ENCODE data around the gene EIF1.

EIF1 gene

DNA sequence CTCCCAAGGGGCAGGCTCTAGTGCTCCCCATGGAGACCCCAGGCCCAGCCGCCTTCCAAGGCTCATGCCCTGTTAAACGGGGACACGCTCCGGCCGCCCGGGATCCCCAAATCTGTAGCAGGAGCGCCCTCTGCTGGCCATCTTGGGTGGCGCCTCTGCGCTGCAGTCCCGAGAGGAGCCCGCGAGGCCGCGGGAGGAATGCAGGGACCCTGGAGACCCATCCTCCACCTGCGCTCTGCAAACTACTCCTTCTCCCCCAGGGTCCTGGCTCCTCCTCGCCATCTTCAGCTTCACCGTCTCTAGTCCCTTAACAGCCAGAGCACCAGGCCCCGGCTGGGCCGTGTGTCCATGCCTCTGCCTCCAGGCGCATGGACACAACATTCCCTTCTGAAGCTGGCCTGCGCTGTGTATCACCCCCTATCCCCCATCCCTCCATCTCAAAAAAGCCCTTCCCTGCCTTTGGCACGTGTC lies 40.7 kb upstream of the EIF1 start:
- DNase-seq (ENCODE audit: low read depth), result no peak
- H3K4me3 ChIP-seq (ENCODE audit: low read length), result peak overlapping the region; percentile 32
- TF ChIP-seq, protein P1, sequence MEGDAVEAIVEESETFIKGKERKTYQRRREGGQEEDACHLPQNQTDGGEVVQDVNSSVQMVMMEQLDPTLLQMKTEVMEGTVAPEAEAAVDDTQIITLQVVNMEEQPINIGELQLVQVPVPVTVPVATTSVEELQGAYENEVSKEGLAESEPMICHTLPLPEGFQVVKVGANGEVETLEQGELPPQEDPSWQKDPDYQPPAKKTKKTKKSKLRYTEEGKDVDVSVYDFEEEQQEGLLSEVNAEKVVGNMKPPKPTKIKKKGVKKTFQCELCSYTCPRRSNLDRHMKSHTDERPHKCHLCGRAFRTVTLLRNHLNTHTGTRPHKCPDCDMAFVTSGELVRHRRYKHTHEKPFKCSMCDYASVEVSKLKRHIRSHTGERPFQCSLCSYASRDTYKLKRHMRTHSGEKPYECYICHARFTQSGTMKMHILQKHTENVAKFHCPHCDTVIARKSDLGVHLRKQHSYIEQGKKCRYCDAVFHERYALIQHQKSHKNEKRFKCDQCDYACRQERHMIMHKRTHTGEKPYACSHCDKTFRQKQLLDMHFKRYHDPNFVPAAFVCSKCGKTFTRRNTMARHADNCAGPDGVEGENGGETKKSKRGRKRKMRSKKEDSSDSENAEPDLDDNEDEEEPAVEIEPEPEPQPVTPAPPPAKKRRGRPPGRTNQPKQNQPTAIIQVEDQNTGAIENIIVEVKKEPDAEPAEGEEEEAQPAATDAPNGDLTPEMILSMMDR (conservative IDR thresholded peaks at IDR 0.05; ENCODE audit: low read depth, low read length), result peak; percentile 87

DNA sequence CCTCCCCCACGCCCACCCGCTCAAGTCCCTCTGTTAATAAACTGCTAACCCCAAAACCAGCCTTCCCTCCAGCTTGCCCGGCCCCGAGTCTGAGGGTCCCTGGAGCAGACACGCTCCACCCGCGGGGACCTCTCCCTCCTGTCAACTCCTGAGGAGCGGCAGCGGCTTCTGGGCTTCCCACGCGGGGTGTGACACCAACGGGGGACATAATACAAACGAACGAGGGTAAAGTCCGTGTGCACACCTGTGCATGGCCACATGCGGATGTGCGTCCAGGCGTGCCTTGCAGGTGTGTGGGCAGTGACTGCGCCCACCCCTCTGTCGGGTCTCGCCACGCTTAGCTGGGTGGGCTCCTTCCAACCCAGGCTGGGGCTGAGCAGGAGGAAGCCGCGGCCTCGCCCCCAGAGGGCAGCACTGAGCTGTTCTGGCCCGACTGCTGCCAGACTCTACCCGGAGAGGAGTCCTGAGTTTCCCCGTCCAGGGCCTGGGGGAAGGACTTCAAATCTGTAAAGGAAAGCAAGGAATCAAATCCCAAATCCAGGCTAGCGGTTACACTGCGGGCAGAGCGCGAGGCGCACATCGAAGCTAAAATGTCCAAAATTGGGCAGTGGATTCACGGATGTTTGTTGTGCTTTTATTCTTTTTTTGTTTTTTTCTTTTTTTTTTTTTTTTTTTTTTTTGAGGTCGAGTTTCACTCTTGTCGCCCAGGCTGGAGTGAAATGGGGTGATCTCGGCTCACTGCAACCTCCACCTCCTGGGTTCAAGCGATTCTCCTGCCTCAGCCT lies 40.1 kb upstream of the EIF1 start:
- DNase-seq (ENCODE audit: low read depth), result no peak
- TF ChIP-seq, protein P1 (conservative IDR thresholded peaks at IDR 0.05; ENCODE audit: low read depth, low read length), result peak; percentile 91
- H3K4me3 ChIP-seq (ENCODE audit: low read length), result peak overlapping the region; percentile 32

DNA sequence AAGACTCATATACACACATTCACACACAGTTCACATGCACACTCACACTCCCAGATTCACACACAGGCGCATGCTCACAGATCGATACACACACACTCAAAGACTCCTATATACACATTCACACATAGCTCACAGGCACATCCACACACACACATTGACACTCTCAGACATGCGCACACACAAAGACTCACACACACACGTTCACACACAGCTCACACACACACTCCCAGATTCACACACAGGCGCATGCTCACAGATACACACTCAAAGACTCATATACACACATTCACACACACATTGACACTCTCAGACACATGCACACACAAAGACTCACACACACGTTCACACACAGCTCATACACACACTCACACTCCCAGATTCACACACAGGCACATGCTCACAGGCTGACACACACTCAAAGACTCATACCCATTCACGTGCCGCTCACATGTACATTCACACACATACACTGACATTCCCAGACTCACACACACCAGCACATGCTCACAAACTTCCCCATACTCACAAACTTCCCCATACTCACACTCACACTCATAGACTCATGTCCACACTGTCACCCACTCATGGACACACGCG lies 38.7 kb upstream of the EIF1 start:
- DNase-seq (ENCODE audit: low read depth), result no peak
- no peak overlapping the region for H3K4me3 ChIP-seq (ENCODE audit: low read length)
- TF ChIP-seq, protein P1 (conservative IDR thresholded peaks at IDR 0.05; ENCODE audit: low read depth, low read length), result no peak

DNA sequence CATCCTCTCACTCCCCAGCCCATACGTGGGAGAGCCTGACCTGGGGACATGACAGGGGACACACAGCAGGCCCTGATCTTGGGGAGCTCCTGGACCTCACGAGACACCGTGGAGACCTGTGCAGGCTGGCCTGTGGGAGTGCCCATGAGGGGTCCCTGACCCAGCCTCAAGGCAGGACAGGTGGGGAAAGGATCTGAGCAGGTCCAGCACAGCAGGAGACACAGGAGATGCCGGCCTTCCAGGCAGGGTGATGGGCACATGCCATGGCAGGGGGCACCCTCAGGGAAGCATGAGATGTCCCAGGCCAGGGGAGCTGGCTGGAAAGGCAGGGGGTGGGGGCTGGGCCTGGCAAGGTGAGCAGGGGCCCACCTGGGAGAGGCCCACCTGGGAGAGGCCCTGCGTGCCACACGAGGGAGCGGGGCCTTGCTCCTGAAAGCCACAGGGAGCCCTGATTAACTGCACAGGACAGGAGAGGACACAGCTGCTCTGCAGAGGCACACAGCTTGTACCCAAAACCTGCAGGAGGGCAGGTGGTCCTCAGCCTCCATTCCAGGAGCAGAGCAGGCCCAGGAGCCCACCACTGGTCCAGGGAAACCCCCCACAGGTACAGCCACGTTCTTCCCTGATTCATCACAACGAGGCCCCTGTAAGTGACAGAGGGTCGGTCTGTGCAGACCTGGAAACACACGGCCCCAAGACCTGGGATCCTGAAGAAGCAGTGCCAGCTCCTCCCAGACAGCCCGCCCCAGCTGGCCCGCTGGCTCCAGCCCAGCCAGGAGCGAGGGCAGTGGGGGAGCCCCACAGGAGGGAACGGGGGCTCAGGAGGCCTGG lies 37.7 kb upstream of the EIF1 start:
- no peak for DNase-seq (ENCODE audit: low read depth)

DNA sequence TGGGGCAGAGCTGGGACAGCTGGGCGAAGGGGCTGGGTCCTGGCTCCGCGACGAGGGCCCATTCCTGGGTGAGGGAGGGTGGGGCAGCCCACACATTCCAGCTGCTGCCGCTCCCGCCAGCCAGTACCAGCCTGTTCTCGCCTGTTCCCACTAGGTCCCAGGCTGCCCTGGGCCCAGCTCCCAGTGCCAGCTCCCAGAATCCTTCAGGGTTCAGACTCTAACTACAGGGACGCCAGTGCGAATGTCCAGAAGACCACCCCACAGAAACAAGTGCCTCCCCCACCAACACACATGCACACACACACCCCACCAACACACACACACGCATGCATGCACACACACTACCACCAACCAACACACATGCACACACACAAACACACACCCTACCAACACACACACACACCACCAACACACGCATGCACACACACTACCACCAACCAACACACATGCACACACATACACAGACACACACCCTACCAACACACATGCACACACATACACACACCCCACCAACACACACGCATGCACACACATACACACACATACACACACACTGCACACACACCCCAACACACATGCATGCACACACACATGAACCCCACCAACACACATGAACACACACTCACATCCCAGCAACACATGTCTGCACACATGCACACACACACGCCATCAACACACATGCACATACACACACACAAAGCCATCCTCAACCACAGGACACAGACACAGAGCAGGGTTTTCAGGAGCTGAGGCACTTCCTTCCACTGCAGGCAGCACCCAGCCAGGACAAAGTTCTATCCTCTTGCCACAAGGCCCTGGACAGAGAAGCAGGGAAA lies 36.8 kb upstream of the EIF1 start:
- H3K4me3 ChIP-seq (ENCODE audit: low read length), result no peak overlapping the region

More for the DNA sequence above, 37.7 kb upstream of the EIF1 start:
- TF ChIP-seq, protein P1 (conservative IDR thresholded peaks at IDR 0.05; ENCODE audit: low read depth, low read length), result no peak
- H3K4me3 ChIP-seq (ENCODE audit: low read length), result no peak overlapping the region

DNA sequence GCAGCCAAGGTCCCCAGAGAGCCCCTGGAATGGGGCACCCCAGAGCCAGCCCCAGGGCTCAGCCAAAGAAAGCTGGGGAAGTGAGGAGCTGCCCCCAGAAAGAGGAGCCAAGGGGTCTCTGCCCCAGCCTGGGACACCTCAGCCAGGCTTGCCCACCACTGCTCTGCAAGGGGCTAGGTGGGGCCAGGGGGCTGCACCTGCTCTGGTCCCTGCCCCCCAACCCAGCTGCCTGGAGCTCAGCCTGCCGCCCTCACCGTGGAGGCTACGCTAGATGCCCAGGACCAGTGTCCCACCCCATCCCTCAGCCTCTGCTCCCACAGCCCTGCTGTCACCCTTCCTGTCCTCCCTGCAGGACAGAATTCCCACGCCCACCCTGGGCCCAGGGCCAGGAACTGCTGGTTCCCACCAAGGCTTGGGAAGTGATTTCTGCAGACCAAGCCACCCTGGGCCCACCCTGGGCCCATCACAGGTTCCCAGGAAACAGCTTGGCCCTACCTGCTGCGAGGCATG lies 36.2 kb upstream of the EIF1 start:
- H3K4me3 ChIP-seq (ENCODE audit: low read length), result no peak overlapping the region
- no peak for DNase-seq (ENCODE audit: low read depth)
- TF ChIP-seq, protein P1 (conservative IDR thresholded peaks at IDR 0.05; ENCODE audit: low read depth, low read length), result no peak

More for the DNA sequence above, 36.8 kb upstream of the EIF1 start:
- DNase-seq (ENCODE audit: low read depth), result peak; percentile 71
- TF ChIP-seq, protein P1 (conservative IDR thresholded peaks at IDR 0.05; ENCODE audit: low read depth, low read length), result no peak
